ENCODE data around the gene CCL19.

GRCh38 chr9:34647651-34648050 lies 43.4 kb downstream of the CCL19 start:
- TF ChIP-seq EZH2 (IDR thresholded peaks at IDR 0.05) (no peak), POLR2AphosphoS5 (IDR thresholded peaks at IDR 0.05; ENCODE audit: borderline replicate concordance, low read depth, low read length) (no peak), FOXP2 (optimal IDR thresholded peaks at IDR 0.05; ENCODE audit: control extremely low read depth, extremely low read length, insufficient read depth) (no peak)
